ENCODE data around the gene FRMD7. TPM values are rescaled to one million over a fixed set of nuclear protein-coding genes. Genes with fewer than 3 reads are reported as not detected.

FRMD7 gene
- total RNA-seq, 4 donors from 2014 or later, result not detected

GRCh38 chrX:132040066-132040465 lies 87.8 kb downstream of the FRMD7 start:
- H3K4me3 ChIP-seq, result no peak overlapping the region
- H3K27ac ChIP-seq, result no peak overlapping the region
- WGBS, 2 donors (ENCODE audit: low coverage in 1 of 2), result 83% methylated on average over 2 of the region's 2 CpGs; no CpG with 5 or more reads in 1 of the 2 donors
- H3K9me3 ChIP-seq, result no peaks in the 10 kb centered on the region
- H3K36me3 ChIP-seq, result no peaks in the 10 kb centered on the region
- H3K4me1 ChIP-seq, result no peaks in the 10 kb centered on the region
- no peak for DNase-seq
- TF ChIP-seq POLR2AphosphoS5 (IDR thresholded peaks at IDR 0.05) (no peak), EP300 (IDR thresholded peaks at IDR 0.05; ENCODE audit: low read depth) (no peak), POLR2A (IDR thresholded peaks at IDR 0.05) (no peak), CTCF (IDR thresholded peaks at IDR 0.05) (no peak)
- intact Hi-C loops (cut with DNase I; ENCODE audit: low total_unique reads), result no loop called here
- in situ Hi-C loops (cut with MboI; ENCODE audit: low pct_ligation_motif_present in 1 of 4, low pct_unique_long_range_greater_than_20kb in 1 of 4, low sequenced_read_pairs in 3 of 4), result no loop called here
- no peaks in the 10 kb centered on the region for H3K27me3 ChIP-seq

- no peak for DNase-seq
- no peak overlapping the region for H3K27ac ChIP-seq
- 58 to 78% methylated on average over 1 to 5 of the region's 5 CpGs for WGBS, 2 donors (ENCODE audit: low coverage in 1 of 2)
- no peaks in the 10 kb centered on the region for H3K9me3 ChIP-seq
- H3K36me3 ChIP-seq, result no peaks in the 10 kb centered on the region
- intact Hi-C loops (cut with DNase I; ENCODE audit: low total_unique reads), result no loop called here
- TF ChIP-seq POLR2AphosphoS5 (IDR thresholded peaks at IDR 0.05) (no peak), EP300 (IDR thresholded peaks at IDR 0.05; ENCODE audit: low read depth) (no peak), POLR2A (IDR thresholded peaks at IDR 0.05) (no peak), CTCF (IDR thresholded peaks at IDR 0.05) (no peak)
- no peaks in the 10 kb centered on the region for H3K4me1 ChIP-seq
- no peak overlapping the region for H3K4me3 ChIP-seq
- in situ Hi-C loops (cut with MboI; ENCODE audit: low pct_ligation_motif_present in 1 of 4, low pct_unique_long_range_greater_than_20kb in 1 of 4, low sequenced_read_pairs in 3 of 4), result no loop called here
- H3K27me3 ChIP-seq, result no peaks in the 10 kb centered on the region
These were observed 90.3 kb downstream of the FRMD7 start for GRCh38 chrX:132037479-132037993.

- Histone ChIP-seq H3K27ac (no peak overlapping the region), H3K9me3 (no peaks in the 10 kb centered on the region), H3K4me1 (no peaks in the 10 kb centered on the region), H3K36me3 (no peaks in the 10 kb centered on the region), H3K4me3 (no peak overlapping the region), H3K27me3 (no peaks in the 10 kb centered on the region)
- intact Hi-C loops (cut with DNase I; ENCODE audit: low total_unique reads) (no loop called here), in situ Hi-C loops (cut with MboI; ENCODE audit: low pct_ligation_motif_present in 1 of 4, low pct_unique_long_range_greater_than_20kb in 1 of 4, low sequenced_read_pairs in 3 of 4) (no loop called here)
- TF ChIP-seq EP300 (IDR thresholded peaks at IDR 0.05; ENCODE audit: low read depth) (no peak), POLR2A (IDR thresholded peaks at IDR 0.05) (no peak), POLR2AphosphoS5 (IDR thresholded peaks at IDR 0.05) (no peak), CTCF (IDR thresholded peaks at IDR 0.05) (no peak)
- WGBS, 2 donors (ENCODE audit: low coverage in 1 of 2), result 85% methylated on average over 3 of the region's 3 CpGs; no CpG with 5 or more reads in 1 of the 2 donors
- DNase-seq, result no peak
These were observed 93.2 kb downstream of the FRMD7 start for GRCh38 chrX:132034648-132035047.

- intact Hi-C loops (cut with DNase I; ENCODE audit: low total_unique reads) (no loop called here), in situ Hi-C loops (cut with MboI; ENCODE audit: low pct_ligation_motif_present in 1 of 4, low pct_unique_long_range_greater_than_20kb in 1 of 4, low sequenced_read_pairs in 3 of 4) (no loop called here)
- Histone ChIP-seq H3K36me3 (no peaks in the 10 kb centered on the region), H3K9me3 (no peaks in the 10 kb centered on the region), H3K27ac (no peak overlapping the region), H3K4me3 (no peak overlapping the region), H3K27me3 (no peaks in the 10 kb centered on the region), H3K4me1 (no peaks in the 10 kb centered on the region)
- DNase-seq, result no peak
- 60 to 69% methylated on average over 1 to 3 of the region's 3 CpGs for WGBS, 2 donors (ENCODE audit: low coverage in 1 of 2)
- no peak for TF ChIP-seq CTCF (IDR thresholded peaks at IDR 0.05)
- TF ChIP-seq POLR2AphosphoS5 (IDR thresholded peaks at IDR 0.05), result no peak
- no peak for TF ChIP-seq POLR2A (IDR thresholded peaks at IDR 0.05)
- no peak for TF ChIP-seq EP300 (IDR thresholded peaks at IDR 0.05; ENCODE audit: low read depth)
These were observed 94.7 kb downstream of the FRMD7 start for GRCh38 chrX:132033166-132033565.

Measured in transverse colon (tissue), 4 donors.